ENCODE results near the gene COP1.

The COP1 gene

GRCh38 chr1:176199707-176200106 lies 7.4 kb downstream of the COP1 start:
- no peak overlapping the region for H2AFZ ChIP-seq (ENCODE audit: low read length)
- no peak overlapping the region for H3K14ac ChIP-seq (ENCODE audit: low read length)
- no peaks in the 10 kb centered on the region for H3K36me3 ChIP-seq (replicated peaks in 1 of 2; ENCODE audit: control insufficient read depth in 2 of 2, insufficient read depth in 2 of 2, low read length in 2 of 2)
- no peak overlapping the region for H2AK5ac ChIP-seq (ENCODE audit: low read depth, low read length)
- no peak overlapping the region for H2BK15ac ChIP-seq (ENCODE audit: low read length)
- H3K4me2 ChIP-seq (ENCODE audit: insufficient read depth, low read length, poor library complexity, severe bottlenecking) = no peak overlapping the region
- H3K27me3 ChIP-seq (ENCODE audit: control insufficient read depth in 3 of 3, insufficient read depth in 3 of 3, low read depth in 1 of 3, low read length in 3 of 3) = no peaks in the 10 kb centered on the region
- H2BK12ac ChIP-seq (ENCODE audit: low read length) = no peak overlapping the region
- no peaks in the 10 kb centered on the region for H3K79me1 ChIP-seq (ENCODE audit: low read depth, low read length)
- H3K9me3 ChIP-seq (replicated peaks in 1 of 2; ENCODE audit: control insufficient read depth in 2 of 2, insufficient read depth in 1 of 2, low read depth in 1 of 2, low read length in 2 of 2) = peaks cover 0 to 10% of the 10 kb centered on the region in 2 donors
- WGBS, 2 donors (ENCODE audit: extremely low coverage in 2 of 2, insufficient read length in 2 of 2, insufficient replicate concordance in 1 of 2) = no CpG with 5 or more reads among the region's 1 CpG
- DNase-seq (ENCODE audit: low spot score) = no peak
- no peak overlapping the region for H4K91ac ChIP-seq (ENCODE audit: low read depth, low read length, poor library complexity)
- no peak overlapping the region for H3K27ac ChIP-seq (replicated peaks; ENCODE audit: low read length)
- no peak overlapping the region for H4K8ac ChIP-seq (ENCODE audit: low read depth, low read length)
- no peak overlapping the region for H3K18ac ChIP-seq (ENCODE audit: low read length)
- no peak overlapping the region for H3K4me3 ChIP-seq (ENCODE audit: low read length in 2 of 2)
- no peak overlapping the region for H3K9ac ChIP-seq (ENCODE audit: low read depth, low read length, poor library complexity)
- H2BK5ac ChIP-seq (ENCODE audit: low read length) = no peak overlapping the region
- H3K23ac ChIP-seq (ENCODE audit: low read depth, low read length, poor library complexity) = no peak overlapping the region
- peaks cover 0 to 5% of the 10 kb centered on the region in 2 donors for H3K4me1 ChIP-seq (ENCODE audit: control insufficient read depth in 2 of 2, insufficient read depth in 1 of 2, low read depth in 1 of 2, low read length in 2 of 2)
- H2BK120ac ChIP-seq (ENCODE audit: low read depth, low read length) = no peak overlapping the region
- no peak overlapping the region for H3K4ac ChIP-seq (ENCODE audit: low read length)

DNA sequence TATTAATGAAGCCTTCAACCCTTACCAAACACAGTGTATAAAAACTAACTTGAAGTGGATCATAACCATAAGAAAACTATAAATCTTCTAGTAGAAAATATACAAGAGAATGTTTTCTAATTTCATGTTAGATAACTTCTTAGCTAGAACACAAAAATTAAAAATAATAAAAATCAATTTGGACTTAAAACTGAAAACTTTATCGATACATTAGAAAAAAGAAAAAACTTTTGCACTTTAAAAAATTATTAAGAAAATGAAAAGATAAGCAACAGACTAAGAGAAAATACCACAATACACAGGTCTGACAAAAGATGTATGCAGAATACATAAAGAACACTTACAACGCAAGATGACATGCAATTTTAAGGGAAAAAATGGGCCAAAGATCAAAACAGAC lies 8.7 kb downstream of the COP1 start:
- H3K4me1 ChIP-seq (ENCODE audit: control insufficient read depth in 2 of 2, insufficient read depth in 1 of 2, low read depth in 1 of 2, low read length in 2 of 2) = no peaks in the 10 kb centered on the region
- H2AK5ac ChIP-seq (ENCODE audit: low read depth, low read length) = no peak overlapping the region
- H2AFZ ChIP-seq (ENCODE audit: low read length) = no peak overlapping the region
- H2BK15ac ChIP-seq (ENCODE audit: low read length) = no peak overlapping the region
- H3K4me2 ChIP-seq (ENCODE audit: insufficient read depth, low read length, poor library complexity, severe bottlenecking) = no peak overlapping the region
- H3K14ac ChIP-seq (ENCODE audit: low read length) = no peak overlapping the region
- no peaks in the 10 kb centered on the region for H3K79me1 ChIP-seq (ENCODE audit: low read depth, low read length)
- H2BK12ac ChIP-seq (ENCODE audit: low read length) = no peak overlapping the region
- no peak overlapping the region for H4K8ac ChIP-seq (ENCODE audit: low read depth, low read length)
- H3K27me3 ChIP-seq (ENCODE audit: control insufficient read depth in 3 of 3, insufficient read depth in 3 of 3, low read depth in 1 of 3, low read length in 3 of 3) = no peaks in the 10 kb centered on the region
- H3K18ac ChIP-seq (ENCODE audit: low read length) = no peak overlapping the region
- H3K36me3 ChIP-seq (replicated peaks in 1 of 2; ENCODE audit: control insufficient read depth in 2 of 2, insufficient read depth in 2 of 2, low read length in 2 of 2) = no peaks in the 10 kb centered on the region
- H3K9ac ChIP-seq (ENCODE audit: low read depth, low read length, poor library complexity) = no peak overlapping the region
- H2BK5ac ChIP-seq (ENCODE audit: low read length) = no peak overlapping the region
- WGBS, 2 donors (ENCODE audit: extremely low coverage in 2 of 2, insufficient read length in 2 of 2, insufficient replicate concordance in 1 of 2) = no CpG with 5 or more reads among the region's 2 CpGs
- peaks cover 0 to 10% of the 10 kb centered on the region in 2 donors for H3K9me3 ChIP-seq (replicated peaks in 1 of 2; ENCODE audit: control insufficient read depth in 2 of 2, insufficient read depth in 1 of 2, low read depth in 1 of 2, low read length in 2 of 2)
- H3K4me3 ChIP-seq (ENCODE audit: low read length in 2 of 2) = no peak overlapping the region
- H3K27ac ChIP-seq (replicated peaks; ENCODE audit: low read length) = no peak overlapping the region
- H3K23ac ChIP-seq (ENCODE audit: low read depth, low read length, poor library complexity) = no peak overlapping the region
- no peak for DNase-seq (ENCODE audit: low spot score)
- no peak overlapping the region for H2BK120ac ChIP-seq (ENCODE audit: low read depth, low read length)
- H3K4ac ChIP-seq (ENCODE audit: low read length) = no peak overlapping the region
- no peak overlapping the region for H4K91ac ChIP-seq (ENCODE audit: low read depth, low read length, poor library complexity)

DNA sequence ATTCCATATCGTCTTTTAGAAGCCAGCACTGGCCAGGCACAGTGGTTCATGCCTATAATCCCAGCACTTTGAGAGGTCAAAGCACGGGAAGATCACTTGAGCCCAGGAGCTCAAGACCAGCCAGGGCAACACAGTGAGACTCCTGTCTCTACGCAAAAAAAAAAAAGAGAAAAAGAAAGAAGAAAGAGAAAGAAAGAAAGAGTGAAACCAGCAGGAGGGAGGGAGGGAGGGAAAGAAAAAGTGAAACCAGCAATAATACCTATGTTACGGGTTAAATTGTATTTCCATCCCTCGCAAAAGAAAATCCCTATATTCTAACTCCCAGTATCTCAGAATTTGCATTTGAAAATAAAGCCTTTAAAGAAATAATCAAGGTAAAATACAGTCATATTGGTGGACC lies 10.4 kb downstream of the COP1 start:
- no peak overlapping the region for H2AFZ ChIP-seq (ENCODE audit: low read length)
- H3K14ac ChIP-seq (ENCODE audit: low read length) = no peak overlapping the region
- no peak overlapping the region for H2BK12ac ChIP-seq (ENCODE audit: low read length)
- WGBS, 2 donors (ENCODE audit: extremely low coverage in 2 of 2, insufficient read length in 2 of 2, insufficient replicate concordance in 1 of 2) = no CpG with 5 or more reads among the region's 5 CpGs
- no peak overlapping the region for H2BK15ac ChIP-seq (ENCODE audit: low read length)
- H4K8ac ChIP-seq (ENCODE audit: low read depth, low read length) = no peak overlapping the region
- no peak overlapping the region for H3K4ac ChIP-seq (ENCODE audit: low read length)
- H3K9me3 ChIP-seq (replicated peaks in 1 of 2; ENCODE audit: control insufficient read depth in 2 of 2, insufficient read depth in 1 of 2, low read depth in 1 of 2, low read length in 2 of 2) = peaks cover 0 to 10% of the 10 kb centered on the region in 2 donors
- H3K36me3 ChIP-seq (replicated peaks in 1 of 2; ENCODE audit: control insufficient read depth in 2 of 2, insufficient read depth in 2 of 2, low read length in 2 of 2) = no peaks in the 10 kb centered on the region
- no peak for DNase-seq (ENCODE audit: low spot score)
- no peaks in the 10 kb centered on the region for H3K4me1 ChIP-seq (ENCODE audit: control insufficient read depth in 2 of 2, insufficient read depth in 1 of 2, low read depth in 1 of 2, low read length in 2 of 2)
- H3K23ac ChIP-seq (ENCODE audit: low read depth, low read length, poor library complexity) = no peak overlapping the region
- H2BK5ac ChIP-seq (ENCODE audit: low read length) = no peak overlapping the region
- no peak overlapping the region for H3K4me2 ChIP-seq (ENCODE audit: insufficient read depth, low read length, poor library complexity, severe bottlenecking)
- H2BK120ac ChIP-seq (ENCODE audit: low read depth, low read length) = no peak overlapping the region
- H3K27ac ChIP-seq (replicated peaks; ENCODE audit: low read length) = no peak overlapping the region
- no peak overlapping the region for H2AK5ac ChIP-seq (ENCODE audit: low read depth, low read length)
- no peak overlapping the region for H3K4me3 ChIP-seq (ENCODE audit: low read length in 2 of 2)
- H4K91ac ChIP-seq (ENCODE audit: low read depth, low read length, poor library complexity) = no peak overlapping the region
- H3K27me3 ChIP-seq (ENCODE audit: control insufficient read depth in 3 of 3, insufficient read depth in 3 of 3, low read depth in 1 of 3, low read length in 3 of 3) = no peaks in the 10 kb centered on the region
- H3K79me1 ChIP-seq (ENCODE audit: low read depth, low read length) = no peaks in the 10 kb centered on the region
- no peak overlapping the region for H3K9ac ChIP-seq (ENCODE audit: low read depth, low read length, poor library complexity)
- H3K18ac ChIP-seq (ENCODE audit: low read length) = no peak overlapping the region

DNA sequence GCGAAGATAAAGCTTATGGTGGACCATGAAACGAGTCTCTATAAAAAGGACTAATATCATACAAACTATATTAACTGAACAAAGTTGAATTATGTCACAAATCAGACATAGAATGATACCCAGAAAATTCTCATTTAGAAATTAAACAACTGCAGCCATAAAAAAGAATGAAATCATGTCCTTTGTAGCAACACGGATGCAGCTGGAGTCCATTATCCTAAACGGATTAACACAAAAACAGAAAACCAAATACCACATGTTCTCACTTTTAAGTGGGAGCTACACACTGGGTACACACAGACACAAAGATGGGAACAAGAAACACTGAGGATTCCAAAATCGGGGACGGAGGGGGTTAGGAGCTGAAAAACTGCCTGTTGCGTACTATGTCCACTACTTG lies 11.5 kb downstream of the COP1 start:
- Histone ChIP-seq H3K23ac (ENCODE audit: low read depth, low read length, poor library complexity) (no peak overlapping the region), H3K18ac (ENCODE audit: low read length) (no peak overlapping the region), H2BK15ac (ENCODE audit: low read length) (no peak overlapping the region), H2BK12ac (ENCODE audit: low read length) (no peak overlapping the region), H4K8ac (ENCODE audit: low read depth, low read length) (no peak overlapping the region), H4K91ac (ENCODE audit: low read depth, low read length, poor library complexity) (no peak overlapping the region), H2AK5ac (ENCODE audit: low read depth, low read length) (no peak overlapping the region), H3K4me2 (ENCODE audit: insufficient read depth, low read length, poor library complexity, severe bottlenecking) (no peak overlapping the region), H3K9me3 (replicated peaks in 1 of 2; ENCODE audit: control insufficient read depth in 2 of 2, insufficient read depth in 1 of 2, low read depth in 1 of 2, low read length in 2 of 2) (peaks cover 0 to 10% of the 10 kb centered on the region in 2 donors), H3K14ac (ENCODE audit: low read length) (no peak overlapping the region), H3K4me3 (ENCODE audit: low read length in 2 of 2) (no peak overlapping the region), H3K27me3 (ENCODE audit: control insufficient read depth in 3 of 3, insufficient read depth in 3 of 3, low read depth in 1 of 3, low read length in 3 of 3) (no peaks in the 10 kb centered on the region), H2BK5ac (ENCODE audit: low read length) (no peak overlapping the region), H3K4me1 (ENCODE audit: control insufficient read depth in 2 of 2, insufficient read depth in 1 of 2, low read depth in 1 of 2, low read length in 2 of 2) (no peaks in the 10 kb centered on the region), H3K4ac (ENCODE audit: low read length) (no peak overlapping the region), H3K79me1 (ENCODE audit: low read depth, low read length) (no peaks in the 10 kb centered on the region), H2AFZ (ENCODE audit: low read length) (no peak overlapping the region), H3K27ac (replicated peaks; ENCODE audit: low read length) (no peak overlapping the region), H3K9ac (ENCODE audit: low read depth, low read length, poor library complexity) (no peak overlapping the region), H2BK120ac (ENCODE audit: low read depth, low read length) (no peak overlapping the region), H3K36me3 (replicated peaks in 1 of 2; ENCODE audit: control insufficient read depth in 2 of 2, insufficient read depth in 2 of 2, low read length in 2 of 2) (no peaks in the 10 kb centered on the region)
- no CpG with 5 or more reads among the region's 7 CpGs for WGBS, 2 donors (ENCODE audit: extremely low coverage in 2 of 2, insufficient read length in 2 of 2, insufficient replicate concordance in 1 of 2)
- DNase-seq (ENCODE audit: low spot score) = no peak

Measured in neuronal stem cell (in vitro differentiated cells).